Panc1 (cell line): Measurements from ENCODE around the gene CPNE6.

ENCODE experiments used
- POLR2AphosphoS5 ChIP-seq: IDR thresholded peaks from 2 replicates; pipeline ENCODE4 v1.6.1; 2012; ENCODE audit warnings: mild to moderate bottlenecking, low read depth, low read length, moderate library complexity
- REST ChIP-seq, 2 experiments: IDR thresholded peaks; 2 replicates each; pipeline ENCODE4 v1.6.1; 2011 to 2012; ENCODE audit warnings: low read depth in 2 of 2, control low read depth in 1 of 2, low read length in 1 of 2, mild to moderate bottlenecking in 1 of 2, moderate library complexity in 1 of 2; ENCODE audit not compliant: insufficient read depth in 1 of 2
- SIN3A ChIP-seq: IDR thresholded peaks from 2 replicates; pipeline ENCODE4 v1.6.1; 2012; ENCODE audit warnings: low read depth, mild to moderate bottlenecking, low read length, moderate library complexity, borderline replicate concordance; ENCODE audit not compliant: insufficient read depth
- TCF7L2 ChIP-seq: IDR thresholded peaks from 2 replicates; pipeline ENCODE4 v1.6.1; 2011; ENCODE audit warnings: mild to moderate bottlenecking, low read depth, low read length, inconsistent platforms
- TF ChIP-seq, protein P1 (sequence below): fragments of 450-650 bp; IDR thresholded peaks from 2 replicates; pipeline ENCODE4 v1.5.1; 2017; ENCODE audit warnings: mild to moderate bottlenecking

DNA sequence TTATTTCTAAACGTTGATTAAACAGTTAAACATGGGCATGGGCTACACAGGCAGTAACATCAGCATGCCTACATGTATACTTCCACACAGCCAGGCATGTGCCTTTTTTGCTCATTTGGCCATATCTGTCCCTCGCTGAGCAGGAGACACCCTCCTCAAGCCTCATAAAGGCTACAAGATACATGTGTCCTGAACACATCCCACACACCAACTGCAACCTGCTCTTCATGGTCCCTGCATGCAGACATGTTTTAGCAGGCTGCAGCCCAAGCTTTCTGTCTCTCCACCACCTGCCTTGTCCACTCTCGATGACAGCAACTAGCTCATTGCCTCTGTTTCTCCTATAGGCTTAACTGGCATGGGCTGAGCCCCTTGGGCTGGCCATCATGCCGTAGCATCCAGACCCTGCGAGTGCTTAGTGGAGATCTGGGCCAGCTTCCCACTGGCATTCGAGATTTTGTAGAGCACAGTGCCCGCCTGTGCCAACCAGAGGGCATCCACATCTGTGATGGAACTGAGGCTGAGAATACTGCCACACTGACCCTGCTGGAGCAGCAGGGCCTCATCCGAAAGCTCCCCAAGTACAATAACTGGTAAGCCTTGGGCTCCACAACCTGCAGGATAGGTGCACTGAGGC lies 25.3 kb downstream of the CPNE6 start:
- TF ChIP-seq SIN3A, result no peak
- no peak for TF ChIP-seq REST (IDR thresholded peaks at IDR 0.05; ENCODE audit: insufficient read depth in 1 of 2, low read depth in 2 of 2, low read length in 1 of 2)
- TF ChIP-seq, protein P1, sequence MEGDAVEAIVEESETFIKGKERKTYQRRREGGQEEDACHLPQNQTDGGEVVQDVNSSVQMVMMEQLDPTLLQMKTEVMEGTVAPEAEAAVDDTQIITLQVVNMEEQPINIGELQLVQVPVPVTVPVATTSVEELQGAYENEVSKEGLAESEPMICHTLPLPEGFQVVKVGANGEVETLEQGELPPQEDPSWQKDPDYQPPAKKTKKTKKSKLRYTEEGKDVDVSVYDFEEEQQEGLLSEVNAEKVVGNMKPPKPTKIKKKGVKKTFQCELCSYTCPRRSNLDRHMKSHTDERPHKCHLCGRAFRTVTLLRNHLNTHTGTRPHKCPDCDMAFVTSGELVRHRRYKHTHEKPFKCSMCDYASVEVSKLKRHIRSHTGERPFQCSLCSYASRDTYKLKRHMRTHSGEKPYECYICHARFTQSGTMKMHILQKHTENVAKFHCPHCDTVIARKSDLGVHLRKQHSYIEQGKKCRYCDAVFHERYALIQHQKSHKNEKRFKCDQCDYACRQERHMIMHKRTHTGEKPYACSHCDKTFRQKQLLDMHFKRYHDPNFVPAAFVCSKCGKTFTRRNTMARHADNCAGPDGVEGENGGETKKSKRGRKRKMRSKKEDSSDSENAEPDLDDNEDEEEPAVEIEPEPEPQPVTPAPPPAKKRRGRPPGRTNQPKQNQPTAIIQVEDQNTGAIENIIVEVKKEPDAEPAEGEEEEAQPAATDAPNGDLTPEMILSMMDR, result no peak
- no peak for TF ChIP-seq POLR2AphosphoS5
- TF ChIP-seq TCF7L2, result no peak
